Ovary (tissue), 3 donors: Measurements from ENCODE around the gene PYGL.

Experiments used
- CTCF ChIP-seq, 3 donors: fragments of 450-650 bp in 2 of 3; fragments of 200-600 bp in 1 of 3; IDR thresholded peaks; one replicate each; pipeline versions ENCODE4 v1.5.1 to v1.8.0; 2016 to 2022; ENCODE audit warnings: antibody characterized with exemption in 3 of 3, mild to moderate bottlenecking in 1 of 3
- POLR2A ChIP-seq: fragments of 450-650 bp; IDR thresholded peaks from one replicate; pipeline ENCODE4 v1.6.1; 2017; ENCODE audit warnings: antibody characterized with exemption, mild to moderate bottlenecking, moderate library complexity
- donor health status: DM: no; HTN: no; CAD: no.

GRCh38 chr14:50967103-50967502, 22.8 kb upstream of the PYGL start:
- TF ChIP-seq POLR2A (no peak), CTCF (IDR thresholded peaks at IDR 0.05) (no peak)
